Measurements from ENCODE around the gene COL4A3. TPM values are rescaled to one million over a fixed set of nuclear protein-coding genes. Genes with fewer than 3 reads are reported as not detected.
"Not testable (repeated sequence)": the region's sequence is repeated elsewhere in the genome, so short reads cannot be mapped to it uniquely, and the experiment has no call there.

The COL4A3 gene
- total and polyA plus RNA-seq, 2 donors: 0.94 to 2.5 TPM

DNA sequence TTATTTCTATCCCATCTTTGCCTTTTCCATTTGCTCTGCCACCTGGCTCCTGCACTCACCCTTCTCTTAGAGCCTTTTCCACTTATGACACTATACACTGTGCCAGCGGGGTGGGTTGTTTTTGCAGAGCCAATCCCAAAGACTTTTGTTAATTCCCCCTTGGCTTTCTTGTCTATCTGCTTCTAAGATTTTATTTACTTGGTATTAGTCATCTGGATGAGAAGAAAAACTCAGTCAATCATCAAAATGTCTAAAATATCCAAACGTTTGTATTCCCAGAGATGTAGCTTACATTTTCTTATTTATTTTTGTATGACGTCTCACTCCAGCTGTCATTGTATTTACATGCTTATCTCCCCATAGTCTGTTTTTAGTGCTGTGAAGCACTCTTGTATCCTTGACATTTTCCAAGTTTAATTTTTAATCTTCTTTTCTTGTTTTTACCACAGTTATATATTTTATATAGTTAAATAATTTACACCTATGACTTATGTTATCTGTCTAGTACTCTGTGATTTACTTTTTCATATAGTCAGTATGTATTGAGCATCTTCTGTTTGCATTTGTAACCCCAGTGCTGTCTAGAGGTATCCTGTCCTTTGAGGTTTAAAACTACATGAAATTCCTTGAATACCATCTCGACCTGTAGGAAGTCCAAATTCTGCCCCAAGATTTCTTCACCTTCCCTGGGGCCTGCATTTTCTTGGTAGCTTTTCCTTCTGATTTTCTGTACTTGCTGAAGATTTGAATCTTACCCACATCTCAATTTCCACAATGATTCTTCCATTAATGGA, 55.1 kb downstream of the COL4A3 start:
- 89% methylated on average over 4 of the region's 4 CpGs for WGBS
- Histone ChIP-seq H3K27ac (ENCODE audit: low read depth in 1 of 2, low read length in 1 of 2) (no peak overlapping the region), H3K9me3 (ENCODE audit: control insufficient read depth in 2 of 2, insufficient read depth in 1 of 2, low read length in 1 of 2) (no peaks in the 10 kb centered on the region), H3K27me3 (ENCODE audit: control insufficient read depth in 2 of 2, insufficient read depth in 1 of 2, low read length in 1 of 2) (no peaks in the 10 kb centered on the region), H3K4me1 (ENCODE audit: control insufficient read depth in 2 of 2, insufficient read depth in 2 of 2, low read length in 2 of 2) (no peaks in the 10 kb centered on the region), H3K36me3 (ENCODE audit: control insufficient read depth in 2 of 2, insufficient read depth in 2 of 2, low read length in 1 of 2) (no peaks in the 10 kb centered on the region), H3K4me3 (ENCODE audit: low read length in 2 of 2) (no peak overlapping the region)
- DNase-seq (ENCODE audit: low read depth in 6 of 9, low spot score in 9 of 9): no peak

DNA sequence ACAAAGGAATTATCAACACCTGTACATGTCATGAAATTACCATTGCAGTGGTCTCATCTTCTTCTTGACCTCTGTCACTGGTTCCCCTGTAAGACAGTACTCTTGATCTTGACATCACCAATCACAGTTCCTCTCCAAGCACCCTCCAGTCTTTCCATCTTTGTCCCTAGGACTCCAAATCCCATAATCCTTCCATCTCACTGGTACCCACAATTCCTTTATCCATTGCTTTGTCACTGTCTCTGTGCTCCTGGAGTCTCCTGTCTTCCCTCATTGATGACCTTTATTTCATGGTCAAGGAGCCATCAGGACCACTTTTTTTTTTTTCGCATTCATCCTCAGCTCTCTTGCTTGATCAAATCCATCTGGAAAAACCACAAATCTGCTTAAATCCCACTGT, 56.7 kb downstream of the COL4A3 start:
- Histone ChIP-seq H3K4me3 (ENCODE audit: low read length in 2 of 2) (no peak overlapping the region), H3K27me3 (ENCODE audit: control insufficient read depth in 2 of 2, insufficient read depth in 1 of 2, low read length in 1 of 2) (no peaks in the 10 kb centered on the region), H3K9me3 (ENCODE audit: control insufficient read depth in 2 of 2, insufficient read depth in 1 of 2, low read length in 1 of 2) (no peaks in the 10 kb centered on the region), H3K4me1 (ENCODE audit: control insufficient read depth in 2 of 2, insufficient read depth in 2 of 2, low read length in 2 of 2) (no peaks in the 10 kb centered on the region), H3K36me3 (ENCODE audit: control insufficient read depth in 2 of 2, insufficient read depth in 2 of 2, low read length in 1 of 2) (no peaks in the 10 kb centered on the region), H3K27ac (ENCODE audit: low read depth in 1 of 2, low read length in 1 of 2) (no peak overlapping the region)
- DNase-seq (ENCODE audit: low read depth in 6 of 9, low spot score in 9 of 9): no peak
- WGBS: 0% methylated on average over 1 of the region's 1 CpG

DNA sequence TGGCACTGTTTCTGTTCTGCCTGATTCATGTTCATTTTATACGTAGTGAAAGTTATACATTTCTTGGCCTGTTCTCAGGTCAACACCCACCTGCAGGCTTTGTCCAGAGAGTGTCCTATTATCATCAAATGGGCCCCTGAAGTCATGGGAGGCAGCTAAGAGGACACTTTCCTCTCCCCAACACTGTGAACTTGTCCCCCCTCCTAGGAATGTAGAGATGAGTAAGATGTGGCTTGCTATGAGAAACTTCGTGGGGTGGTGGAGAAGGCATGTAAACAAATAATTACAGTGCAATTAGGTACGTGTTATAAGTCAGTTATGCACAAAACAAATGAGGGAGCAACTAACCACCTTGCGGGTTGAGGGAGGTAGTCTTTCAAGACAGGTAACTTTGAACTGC, 57.9 kb downstream of the COL4A3 start:
- H3K4me3 ChIP-seq (ENCODE audit: low read length in 2 of 2): no peak overlapping the region
- H3K9me3 ChIP-seq (ENCODE audit: control insufficient read depth in 2 of 2, insufficient read depth in 1 of 2, low read length in 1 of 2): no peaks in the 10 kb centered on the region
- DNase-seq (ENCODE audit: low read depth in 6 of 9, low spot score in 9 of 9): no peak
- no peaks in the 10 kb centered on the region for H3K36me3 ChIP-seq (ENCODE audit: control insufficient read depth in 2 of 2, insufficient read depth in 2 of 2, low read length in 1 of 2)
- WGBS: 92% methylated on average over 4 of the region's 4 CpGs
- no peaks in the 10 kb centered on the region for H3K27me3 ChIP-seq (ENCODE audit: control insufficient read depth in 2 of 2, insufficient read depth in 1 of 2, low read length in 1 of 2)
- H3K27ac ChIP-seq (ENCODE audit: low read depth in 1 of 2, low read length in 1 of 2): no peak overlapping the region
- H3K4me1 ChIP-seq (ENCODE audit: control insufficient read depth in 2 of 2, insufficient read depth in 2 of 2, low read length in 2 of 2): no peaks in the 10 kb centered on the region

DNA sequence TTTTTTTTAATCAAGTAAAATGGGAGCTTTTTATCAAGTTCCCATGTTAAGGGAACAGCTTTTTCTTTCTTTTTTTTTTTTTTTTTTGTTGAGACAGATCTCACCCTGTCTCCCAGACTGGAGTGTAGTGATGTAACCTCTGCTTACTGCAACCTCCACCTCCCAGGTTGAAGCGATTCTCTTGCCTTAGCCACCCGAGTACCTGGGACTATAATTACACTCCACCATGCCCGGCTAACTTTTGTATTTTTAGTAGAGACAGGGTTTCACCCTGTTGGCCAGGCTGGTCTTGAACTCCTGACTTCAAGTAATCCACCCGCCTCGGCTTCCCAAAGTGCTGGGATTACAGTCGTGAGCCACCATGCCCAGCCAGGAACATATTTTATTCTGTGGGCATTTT, 61.2 kb downstream of the COL4A3 start:
- 98% methylated on average over 6 of the region's 6 CpGs for WGBS
- H3K9me3 ChIP-seq (ENCODE audit: control insufficient read depth in 2 of 2, insufficient read depth in 1 of 2, low read length in 1 of 2); H3K4me1 ChIP-seq (ENCODE audit: control insufficient read depth in 2 of 2, insufficient read depth in 2 of 2, low read length in 2 of 2); H3K36me3 ChIP-seq (ENCODE audit: control insufficient read depth in 2 of 2, insufficient read depth in 2 of 2, low read length in 1 of 2); H3K27ac ChIP-seq (ENCODE audit: low read depth in 1 of 2, low read length in 1 of 2); H3K4me3 ChIP-seq (ENCODE audit: low read length in 2 of 2); DNase-seq (ENCODE audit: low read depth in 6 of 9, low spot score in 9 of 9); H3K27me3 ChIP-seq (ENCODE audit: control insufficient read depth in 2 of 2, insufficient read depth in 1 of 2, low read length in 1 of 2): not testable (repeated sequence)

DNA sequence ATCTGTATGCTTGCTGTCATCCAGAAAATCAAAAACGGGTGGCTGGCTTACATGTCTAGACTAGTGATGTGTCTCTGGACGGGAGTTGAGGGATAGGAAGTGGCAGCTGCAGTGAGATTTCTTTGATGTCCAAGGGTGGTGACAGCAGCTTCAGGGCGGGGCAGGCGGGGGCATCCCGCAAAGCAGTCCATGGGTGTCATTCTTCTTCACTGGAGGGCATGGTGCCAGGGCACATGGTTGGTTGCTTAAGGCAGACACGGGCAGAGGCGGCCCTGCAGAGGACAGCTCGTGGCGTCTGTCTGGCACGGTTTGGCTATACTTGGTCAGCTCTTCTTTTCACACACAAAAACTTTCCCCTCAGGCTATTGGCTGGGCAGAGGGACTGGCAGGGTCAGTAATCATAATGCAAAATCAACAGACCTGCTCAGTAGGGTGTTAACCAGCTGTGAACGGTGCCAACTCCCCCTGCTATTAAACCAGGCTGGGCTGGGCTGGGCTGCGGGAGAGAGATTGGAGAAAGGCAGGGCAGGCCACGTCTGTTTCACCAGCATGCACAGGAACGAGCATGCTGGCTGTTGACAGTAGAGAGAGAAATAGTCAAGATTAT, 63.7 kb downstream of the COL4A3 start:
- no peak overlapping the region for H3K4me3 ChIP-seq (ENCODE audit: low read length in 2 of 2)
- H3K27me3 ChIP-seq (ENCODE audit: control insufficient read depth in 2 of 2, insufficient read depth in 1 of 2, low read length in 1 of 2): no peaks in the 10 kb centered on the region
- no peaks in the 10 kb centered on the region for H3K9me3 ChIP-seq (ENCODE audit: control insufficient read depth in 2 of 2, insufficient read depth in 1 of 2, low read length in 1 of 2)
- H3K4me1 ChIP-seq (ENCODE audit: control insufficient read depth in 2 of 2, insufficient read depth in 2 of 2, low read length in 2 of 2): no peaks in the 10 kb centered on the region
- no peak overlapping the region for H3K27ac ChIP-seq (ENCODE audit: low read depth in 1 of 2, low read length in 1 of 2)
- no peaks in the 10 kb centered on the region for H3K36me3 ChIP-seq (ENCODE audit: control insufficient read depth in 2 of 2, insufficient read depth in 2 of 2, low read length in 1 of 2)
- DNase-seq (ENCODE audit: low read depth in 6 of 9, low spot score in 9 of 9): peak in 1 of 9 donors; percentile 1
- WGBS: 82% methylated on average over 14 of the region's 14 CpGs

DNA sequence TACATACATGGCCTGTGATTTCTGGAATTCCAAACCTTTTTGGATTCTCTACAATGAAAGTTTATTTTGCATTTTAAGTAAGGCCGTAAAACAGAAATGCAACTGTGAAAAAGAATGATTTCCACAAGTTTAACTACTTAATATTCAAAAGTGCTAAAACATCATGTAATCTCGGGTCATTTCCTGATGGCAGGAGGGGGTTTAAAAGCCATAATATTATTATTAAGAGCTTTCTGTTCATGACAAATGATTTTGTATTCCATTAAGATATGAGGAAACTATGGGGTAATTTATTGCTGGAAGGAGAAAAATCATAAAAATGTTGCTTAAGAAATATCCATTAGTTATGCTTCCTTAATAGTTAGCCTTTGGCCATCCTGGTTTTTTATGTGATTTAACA, 65.7 kb downstream of the COL4A3 start:
- WGBS: 97% methylated on average over 2 of the region's 2 CpGs
- DNase-seq (ENCODE audit: low read depth in 6 of 9, low spot score in 9 of 9): no peak

DNA sequence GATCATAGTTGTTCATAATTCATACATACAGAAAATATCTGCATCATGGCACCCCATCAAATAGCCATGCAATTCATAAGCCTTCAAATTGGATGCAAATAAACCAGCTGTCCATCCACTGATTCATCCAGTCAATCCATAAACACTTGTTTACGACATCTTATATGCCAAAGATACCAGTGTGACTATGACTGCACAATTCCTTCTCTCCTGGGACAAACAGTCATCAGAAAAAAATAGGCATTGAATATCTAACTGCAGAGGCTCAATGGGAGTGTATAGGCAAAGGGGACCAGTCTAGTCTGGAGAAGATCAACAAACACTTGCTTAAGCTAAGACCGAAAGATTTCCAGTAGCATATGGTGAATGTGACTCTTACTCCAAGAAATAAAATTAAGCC, 70.0 kb downstream of the COL4A3 start:
- Histone ChIP-seq H3K27ac (ENCODE audit: low read depth in 1 of 2, low read length in 1 of 2) (no peak overlapping the region), H3K4me3 (ENCODE audit: low read length in 2 of 2) (no peak overlapping the region), H3K27me3 (ENCODE audit: control insufficient read depth in 2 of 2, insufficient read depth in 1 of 2, low read length in 1 of 2) (no peaks in the 10 kb centered on the region), H3K9me3 (ENCODE audit: control insufficient read depth in 2 of 2, insufficient read depth in 1 of 2, low read length in 1 of 2) (no peaks in the 10 kb centered on the region), H3K36me3 (ENCODE audit: control insufficient read depth in 2 of 2, insufficient read depth in 2 of 2, low read length in 1 of 2) (no peaks in the 10 kb centered on the region), H3K4me1 (ENCODE audit: control insufficient read depth in 2 of 2, insufficient read depth in 2 of 2, low read length in 2 of 2) (no peaks in the 10 kb centered on the region)
- DNase-seq (ENCODE audit: low read depth in 6 of 9, low spot score in 9 of 9): no peak
- WGBS: 96% methylated on average over 2 of the region's 2 CpGs

More for the DNA sequence above, 65.7 kb downstream of the COL4A3 start:
- Histone ChIP-seq H3K4me3 (ENCODE audit: low read length in 2 of 2) (no peak overlapping the region), H3K36me3 (ENCODE audit: control insufficient read depth in 2 of 2, insufficient read depth in 2 of 2, low read length in 1 of 2) (no peaks in the 10 kb centered on the region), H3K4me1 (ENCODE audit: control insufficient read depth in 2 of 2, insufficient read depth in 2 of 2, low read length in 2 of 2) (no peaks in the 10 kb centered on the region), H3K9me3 (ENCODE audit: control insufficient read depth in 2 of 2, insufficient read depth in 1 of 2, low read length in 1 of 2) (no peaks in the 10 kb centered on the region), H3K27me3 (ENCODE audit: control insufficient read depth in 2 of 2, insufficient read depth in 1 of 2, low read length in 1 of 2) (no peaks in the 10 kb centered on the region), H3K27ac (ENCODE audit: low read depth in 1 of 2, low read length in 1 of 2) (no peak overlapping the region)

DNA sequence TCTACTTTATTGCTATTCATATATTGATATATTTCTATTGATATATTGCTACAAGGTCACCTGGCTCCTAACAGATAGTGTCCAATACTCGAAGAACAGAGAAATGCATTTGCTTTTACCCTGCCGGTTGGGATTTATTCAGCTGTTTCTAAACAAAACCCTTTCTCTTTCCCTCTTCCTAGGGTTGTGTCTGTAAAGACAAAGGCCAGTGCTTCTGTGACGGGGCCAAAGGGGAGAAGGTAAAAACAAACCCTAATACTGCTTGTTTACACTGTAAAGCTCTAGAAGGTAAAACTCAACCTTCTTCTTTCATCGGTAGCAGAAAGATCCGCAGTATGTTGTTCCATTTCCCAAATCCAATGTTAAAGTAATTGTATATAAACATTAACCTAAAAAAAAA, 73.4 kb downstream of the COL4A3 start:
- Histone ChIP-seq H3K9me3 (ENCODE audit: control insufficient read depth in 2 of 2, insufficient read depth in 1 of 2, low read length in 1 of 2) (no peaks in the 10 kb centered on the region), H3K27me3 (ENCODE audit: control insufficient read depth in 2 of 2, insufficient read depth in 1 of 2, low read length in 1 of 2) (no peaks in the 10 kb centered on the region), H3K27ac (ENCODE audit: low read depth in 1 of 2, low read length in 1 of 2) (no peak overlapping the region), H3K4me3 (ENCODE audit: low read length in 2 of 2) (no peak overlapping the region), H3K4me1 (ENCODE audit: control insufficient read depth in 2 of 2, insufficient read depth in 2 of 2, low read length in 2 of 2) (no peaks in the 10 kb centered on the region), H3K36me3 (ENCODE audit: control insufficient read depth in 2 of 2, insufficient read depth in 2 of 2, low read length in 1 of 2) (no peaks in the 10 kb centered on the region)
- 70% methylated on average over 5 of the region's 5 CpGs for WGBS
- no peak for DNase-seq (ENCODE audit: low read depth in 6 of 9, low spot score in 9 of 9)

DNA sequence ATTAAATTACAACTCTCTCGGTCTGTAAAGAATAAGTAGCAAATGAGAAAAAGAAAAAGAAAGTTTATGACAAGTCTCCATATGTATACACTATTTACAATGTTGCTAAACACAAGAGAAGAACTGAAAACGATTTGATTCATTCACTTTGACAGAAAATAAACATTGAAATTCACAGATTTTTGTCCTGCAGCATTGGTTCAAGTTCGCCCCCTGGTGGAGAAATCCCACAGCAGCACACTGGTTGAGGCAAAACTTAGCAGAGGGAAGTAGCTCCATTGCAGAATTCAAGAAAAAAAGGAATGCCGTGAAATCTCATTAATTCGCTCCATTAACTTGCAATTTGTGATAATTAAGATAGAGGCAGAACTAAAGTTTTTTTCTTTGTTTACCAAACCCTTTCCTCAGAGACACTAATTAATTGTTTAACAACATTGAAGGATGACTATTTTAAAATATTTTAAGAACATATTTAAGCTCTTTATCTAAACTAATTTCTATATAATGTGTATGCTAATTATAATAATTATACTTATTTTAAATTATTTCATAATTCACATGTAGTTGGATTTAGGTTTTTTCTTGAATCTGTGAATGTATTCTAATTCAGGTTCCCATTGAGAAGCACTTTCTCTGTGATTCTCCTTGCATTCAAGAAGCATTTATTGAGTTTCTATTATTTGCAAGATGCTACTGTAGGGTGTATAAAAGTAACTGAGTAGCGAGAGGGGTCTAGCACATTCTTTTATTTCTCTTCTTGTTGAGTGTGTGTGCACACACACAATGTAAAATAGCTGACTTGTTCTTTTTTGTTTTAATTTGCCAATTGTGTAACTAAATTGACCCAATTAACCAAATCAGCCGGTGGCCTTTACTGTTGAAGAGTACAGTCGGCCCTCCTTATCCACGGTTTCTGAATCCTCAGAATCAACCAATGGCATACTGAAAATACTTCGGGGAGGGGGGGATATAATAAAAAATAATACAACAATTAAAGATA, 74.1 kb downstream of the COL4A3 start:
- no peak overlapping the region for H3K4me3 ChIP-seq (ENCODE audit: low read length in 2 of 2)
- no peaks in the 10 kb centered on the region for H3K27me3 ChIP-seq (ENCODE audit: control insufficient read depth in 2 of 2, insufficient read depth in 1 of 2, low read length in 1 of 2)
- 47% methylated on average over 10 of the region's 10 CpGs for WGBS
- no peak overlapping the region for H3K27ac ChIP-seq (ENCODE audit: low read depth in 1 of 2, low read length in 1 of 2)
- peak in 7 of 9 donors; percentile 18 to 64 (median 44) for DNase-seq (ENCODE audit: low read depth in 6 of 9, low spot score in 9 of 9)
- H3K36me3 ChIP-seq (ENCODE audit: control insufficient read depth in 2 of 2, insufficient read depth in 2 of 2, low read length in 1 of 2): no peaks in the 10 kb centered on the region
- H3K4me1 ChIP-seq (ENCODE audit: control insufficient read depth in 2 of 2, insufficient read depth in 2 of 2, low read length in 2 of 2): no peaks in the 10 kb centered on the region
- H3K9me3 ChIP-seq (ENCODE audit: control insufficient read depth in 2 of 2, insufficient read depth in 1 of 2, low read length in 1 of 2): no peaks in the 10 kb centered on the region
